Measurements from ENCODE around the gene UBE2G2.

The UBE2G2 gene

DNA sequence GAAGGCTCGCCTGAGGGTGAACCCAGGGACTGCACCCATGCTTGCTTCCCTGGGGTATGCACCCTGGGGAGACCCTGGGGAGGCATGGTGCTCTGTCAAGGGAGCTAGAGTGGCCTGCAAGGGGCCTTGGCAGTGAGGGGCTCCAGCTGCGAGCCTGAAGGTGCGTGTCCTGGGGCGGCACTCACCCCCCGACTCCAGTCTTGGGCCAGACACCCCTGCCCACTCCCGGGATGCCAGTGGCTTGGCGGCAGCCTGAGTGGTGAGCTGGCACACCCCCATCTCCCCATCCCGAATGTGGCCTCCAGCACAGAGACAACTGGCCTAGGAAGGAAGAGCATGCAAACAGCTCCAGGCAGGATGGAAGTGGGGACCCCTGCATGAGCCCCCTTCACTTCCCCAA is 13.6 kb upstream of the UBE2G2 start:
- no peak for DNase-seq

DNA sequence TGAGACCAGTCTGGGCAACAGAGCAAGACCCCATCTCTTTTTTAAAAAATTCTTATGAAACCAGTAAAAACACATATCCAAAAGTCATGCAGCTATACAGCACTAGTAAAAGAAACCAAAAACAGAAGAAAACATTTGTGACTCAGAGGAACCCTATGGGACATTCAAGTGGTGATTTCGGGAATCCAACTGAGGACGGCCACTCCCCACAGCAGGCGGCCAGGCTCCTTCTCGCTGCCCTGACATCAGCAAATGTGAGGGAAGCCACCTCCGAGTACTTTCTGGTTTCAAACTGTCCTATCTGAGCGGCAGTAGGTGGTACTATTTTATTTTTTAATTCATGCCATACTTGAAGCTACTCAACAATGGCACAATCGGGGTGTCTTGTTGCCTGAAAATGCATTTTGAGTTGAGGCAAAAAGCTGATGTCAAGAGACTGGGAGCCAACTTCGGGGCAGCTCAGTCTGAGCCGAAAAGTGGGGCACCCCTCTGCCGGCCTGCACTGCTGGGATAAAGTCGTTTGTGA is 12.9 kb upstream of the UBE2G2 start:
- no peak for DNase-seq

DNA sequence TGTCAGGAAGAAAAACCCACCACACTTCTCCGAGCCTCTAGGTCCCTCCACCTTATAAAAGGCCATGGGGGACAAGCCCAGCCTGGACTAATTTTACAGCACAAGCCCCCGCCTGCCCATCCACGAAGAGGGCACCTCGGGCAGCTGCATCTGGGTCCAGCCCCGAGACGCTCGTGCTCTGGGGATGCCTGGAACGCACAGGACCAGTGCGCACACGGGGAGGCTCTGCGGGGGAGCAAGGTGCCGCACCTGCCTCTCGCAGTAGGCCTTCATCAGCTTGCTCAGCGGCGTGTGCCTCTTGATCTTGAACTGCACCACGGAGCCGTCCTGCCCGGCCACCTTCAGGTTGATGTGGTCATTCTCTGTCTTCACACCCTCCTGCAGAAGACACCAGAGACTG is 12.1 kb upstream of the UBE2G2 start:
- DNase-seq = no peak

DNA sequence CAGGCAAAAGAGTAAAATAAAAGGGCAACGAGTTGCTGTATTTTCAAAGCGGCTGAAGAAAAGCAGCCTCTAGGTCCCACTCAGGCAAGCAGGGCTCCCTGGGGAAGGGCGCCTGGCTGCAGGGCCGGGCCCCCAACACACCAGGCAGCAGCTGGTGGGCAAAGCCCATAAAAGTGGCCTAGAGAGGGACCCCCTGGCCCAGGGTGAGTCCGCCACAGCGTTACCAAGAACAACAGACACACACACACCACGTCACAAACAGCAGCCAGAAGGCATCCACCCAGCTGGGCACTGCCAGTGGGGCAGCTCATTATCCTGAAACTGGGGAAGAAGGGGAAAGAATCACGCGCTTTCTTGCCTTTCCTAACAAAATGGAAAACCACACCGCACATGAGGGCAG is 11.5 kb upstream of the UBE2G2 start:
- no peak for DNase-seq

DNA sequence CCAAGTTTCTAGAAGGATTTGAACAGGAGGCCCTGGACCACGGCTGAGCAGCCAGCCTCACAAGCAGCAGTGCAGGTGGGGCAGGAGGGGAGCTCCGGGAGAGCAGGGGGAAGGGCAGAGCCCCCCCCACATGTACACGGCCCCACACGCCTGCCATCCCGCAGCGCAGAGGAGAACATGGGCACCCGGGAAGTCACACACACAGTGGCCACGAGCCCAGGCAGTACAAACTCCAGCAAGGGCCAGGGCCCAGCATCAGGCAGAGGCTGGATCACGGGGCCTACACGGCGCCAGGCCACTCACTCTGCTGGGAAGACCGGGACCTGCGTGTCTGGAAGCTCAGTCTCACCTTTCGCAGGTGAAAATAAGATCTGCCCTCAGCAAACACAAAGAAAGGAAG is 11.0 kb upstream of the UBE2G2 start:
- DNase-seq = no peak

DNA sequence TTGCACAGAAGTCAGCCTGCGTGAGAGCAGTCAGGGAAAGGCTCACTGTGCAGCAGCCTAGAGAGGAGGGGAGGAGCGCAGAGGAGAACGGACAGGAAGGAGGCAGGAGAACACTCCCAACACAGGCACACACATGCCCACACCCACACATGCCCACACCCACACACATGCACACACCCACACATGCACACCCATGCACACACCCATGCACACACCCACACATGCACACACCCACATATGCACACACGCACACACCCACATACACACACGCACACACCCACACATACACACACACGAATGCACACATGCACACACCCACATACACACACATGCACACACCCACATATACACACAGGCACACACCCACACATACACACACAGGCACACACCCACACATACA is 9.2 kb upstream of the UBE2G2 start:
- no peak for DNase-seq

DNA sequence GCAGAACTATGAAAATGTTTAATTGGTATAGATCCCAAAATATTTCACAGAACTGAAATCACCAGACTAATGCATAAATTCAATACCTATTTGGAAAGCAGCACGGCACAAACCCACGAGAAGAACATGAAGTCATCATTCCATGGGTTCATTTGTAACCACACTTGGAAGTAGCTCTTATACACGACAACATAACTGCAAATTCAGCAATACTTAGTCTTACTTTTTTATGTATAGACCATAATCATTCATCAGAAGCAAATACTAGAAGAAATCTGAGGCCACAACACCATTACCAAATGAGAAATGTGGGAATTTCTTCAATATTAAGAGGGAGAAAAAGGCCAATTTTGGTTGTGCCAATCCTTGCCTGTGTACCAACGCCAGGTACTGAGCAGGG is 4.2 kb upstream of the UBE2G2 start:
- DNase-seq = no peak

DNA sequence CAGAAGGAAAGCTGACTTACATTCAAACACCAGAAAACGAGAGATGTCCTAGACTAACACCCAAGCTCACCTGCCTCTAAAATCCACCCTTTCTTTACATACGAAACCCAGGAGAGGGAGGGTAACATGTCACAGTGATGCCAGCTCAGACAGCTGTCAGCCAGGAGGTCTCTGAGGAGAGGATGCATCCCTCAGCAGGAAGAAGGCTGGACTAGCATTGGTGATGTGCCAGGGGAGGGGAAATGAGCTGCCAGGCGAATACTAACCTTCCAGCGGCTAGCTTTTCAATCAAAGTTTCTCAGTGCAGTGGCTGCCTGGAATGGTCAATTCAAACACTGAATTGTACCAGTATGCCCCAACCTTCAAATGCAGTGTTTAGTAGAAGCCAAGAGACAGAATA is 3.6 kb upstream of the UBE2G2 start:
- no peak for DNase-seq

DNA sequence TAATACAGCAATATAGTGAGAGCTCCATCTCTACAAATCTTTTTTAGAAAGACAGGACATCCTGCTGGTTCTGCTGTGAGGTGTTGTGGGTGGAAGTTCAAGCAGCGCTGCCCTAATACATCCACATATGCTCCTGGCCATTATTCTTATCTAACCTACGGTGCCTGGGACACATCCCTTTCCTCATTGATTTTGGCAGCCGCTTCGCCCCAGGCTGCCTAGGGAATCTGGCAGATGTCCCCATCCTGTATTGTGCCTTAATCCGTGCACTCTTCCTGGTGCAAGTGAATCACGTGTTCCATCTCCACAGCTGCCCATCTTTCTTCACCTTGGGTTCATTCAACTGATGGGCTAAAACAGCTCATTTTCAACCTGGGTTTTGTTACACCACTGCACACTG is 3.1 kb upstream of the UBE2G2 start:
- no peak for DNase-seq

DNA sequence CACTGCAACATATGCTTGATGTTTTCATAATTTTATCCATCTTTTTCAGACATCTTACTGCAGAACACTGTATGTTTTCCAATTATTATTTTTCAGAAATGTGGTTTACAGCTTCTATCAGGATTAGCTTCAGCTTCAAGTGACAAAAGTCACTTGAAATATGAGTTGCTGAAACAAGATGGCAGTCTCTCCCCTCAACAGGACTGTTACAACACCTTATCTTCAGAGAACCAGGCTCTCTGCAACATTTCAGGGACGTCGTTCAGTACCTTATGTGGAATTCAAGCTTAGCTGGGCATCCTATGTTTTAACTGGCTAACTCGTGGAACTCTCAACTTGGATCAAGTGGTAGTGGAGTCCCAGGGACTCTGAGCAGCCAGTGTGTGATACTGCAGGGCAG is 2.0 kb upstream of the UBE2G2 start:
- no peak for DNase-seq

DNA sequence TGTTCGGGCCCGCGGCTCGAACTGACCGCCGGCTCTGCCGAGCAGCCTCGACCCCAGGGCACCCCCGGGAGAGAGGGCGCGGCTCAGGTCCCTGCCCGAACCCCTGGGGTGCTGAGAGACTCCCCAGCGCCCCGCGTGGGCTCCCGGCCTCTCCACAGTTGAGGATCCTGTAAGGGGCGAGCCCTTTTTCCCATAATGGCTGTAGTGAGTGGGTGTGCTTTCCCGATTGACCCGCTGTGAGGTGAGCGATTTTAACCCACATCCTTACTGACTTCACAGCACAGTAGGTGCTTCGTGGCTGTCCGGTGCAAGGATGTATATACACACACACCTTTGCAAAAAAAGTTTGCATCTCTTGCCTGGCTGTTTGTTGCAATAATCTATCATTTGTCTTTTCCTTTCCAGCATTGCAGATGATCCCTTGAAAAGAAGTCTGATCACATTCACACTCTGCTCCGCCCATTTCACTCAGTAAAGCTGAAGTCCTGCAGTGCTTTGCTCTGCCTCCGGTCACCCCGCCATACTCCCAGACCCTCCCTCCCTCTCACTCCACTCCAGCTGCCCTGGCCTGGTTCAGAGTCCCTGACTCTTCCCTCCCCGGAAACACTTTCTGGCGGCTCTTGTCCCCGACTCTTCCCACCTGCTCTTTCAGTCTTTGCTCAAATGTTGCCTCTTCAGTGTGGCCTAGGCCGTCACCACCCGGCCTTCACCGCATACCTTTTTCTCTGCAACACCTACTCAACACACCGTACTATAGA is 955 bp upstream of the UBE2G2 start:
- DNase-seq = peak in 2 of 4 experiments; percentile 12 to 36

DNA sequence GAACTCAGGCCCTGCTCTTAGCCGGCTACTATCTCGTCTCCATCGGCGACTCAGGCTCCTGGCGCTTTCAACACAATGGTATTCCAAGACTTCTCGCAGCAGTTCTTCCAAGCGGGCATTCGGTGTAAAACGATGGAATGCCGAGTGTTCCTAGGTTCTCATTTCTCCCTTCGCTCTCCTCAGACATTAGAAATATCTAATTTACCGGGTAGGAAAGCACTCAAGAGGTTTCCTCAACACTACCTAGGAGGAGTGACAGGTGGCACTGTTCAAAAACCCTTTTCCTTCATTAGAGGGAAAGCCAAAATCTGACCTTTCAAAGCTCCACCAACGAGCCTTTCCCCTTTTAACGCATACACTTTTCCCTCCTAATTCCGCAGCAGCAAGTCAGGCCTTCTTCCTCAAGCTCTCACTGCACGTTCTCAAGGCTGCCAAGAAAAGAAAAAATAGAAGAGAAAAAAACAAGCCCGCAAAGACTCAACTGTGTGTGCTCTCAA is 601 bp downstream of the UBE2G2 start:
- peak; percentile 11 to 34 (median 28) for DNase-seq

DNA sequence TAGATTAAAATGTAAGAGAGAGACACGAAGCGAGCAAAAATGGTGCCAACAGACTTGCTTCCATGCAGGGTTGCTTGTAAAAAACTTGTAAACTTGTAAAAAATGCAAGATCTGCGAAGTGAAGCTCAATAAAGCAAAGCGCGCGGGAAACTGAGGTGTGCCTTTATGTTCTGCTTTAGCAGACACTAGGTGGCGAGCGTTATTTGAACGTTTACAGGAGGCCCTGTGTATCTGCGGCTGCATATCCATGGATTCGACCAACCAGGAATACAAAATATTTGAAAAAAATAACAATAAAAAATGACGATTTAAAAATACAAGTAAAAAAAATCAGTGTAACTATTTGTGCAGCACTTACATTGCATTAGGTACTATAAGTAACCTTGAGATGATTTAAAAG is 1.5 kb downstream of the UBE2G2 start:
- peak in 1 of 4 experiments; percentile 27 for DNase-seq

DNA sequence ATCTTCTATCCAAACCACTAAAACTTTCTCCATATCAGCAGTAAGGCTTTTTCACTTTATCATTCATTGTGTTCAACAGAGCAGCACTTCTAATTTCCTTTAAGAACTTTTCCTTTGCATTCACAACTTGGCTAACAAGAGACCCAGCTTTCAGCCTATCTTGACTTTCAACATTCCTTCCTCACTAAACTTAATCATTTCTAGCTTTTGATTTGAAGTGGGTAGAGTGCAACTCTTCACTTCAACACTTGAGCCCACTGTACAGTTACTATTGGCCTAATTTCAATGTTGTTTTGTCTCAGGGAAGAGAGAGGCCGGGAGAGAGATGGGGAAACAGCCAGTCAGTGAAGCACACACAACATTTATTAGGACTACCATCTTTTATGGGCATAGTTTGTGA is 2.0 kb downstream of the UBE2G2 start:
- DNase-seq = no peak

DNA sequence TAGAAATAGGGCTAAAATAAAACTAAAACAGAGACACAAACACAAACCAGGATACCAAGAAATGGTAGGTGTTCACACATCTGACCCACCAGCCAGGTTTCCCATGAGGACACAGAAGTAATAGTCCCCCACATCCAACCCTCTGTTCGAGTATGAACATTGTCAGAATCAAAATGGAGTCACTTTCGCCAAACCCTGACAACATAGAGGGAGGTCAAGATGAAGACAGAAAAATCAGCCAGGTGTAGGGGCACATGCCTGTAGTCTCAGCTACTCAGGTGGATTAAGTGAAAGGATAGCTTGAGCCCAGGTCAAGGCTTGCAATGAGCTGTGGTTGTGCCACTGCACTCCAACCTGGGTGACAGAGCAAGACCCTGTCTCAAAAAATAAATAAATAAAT is 3.8 kb downstream of the UBE2G2 start:
- DNase-seq = no peak

DNA sequence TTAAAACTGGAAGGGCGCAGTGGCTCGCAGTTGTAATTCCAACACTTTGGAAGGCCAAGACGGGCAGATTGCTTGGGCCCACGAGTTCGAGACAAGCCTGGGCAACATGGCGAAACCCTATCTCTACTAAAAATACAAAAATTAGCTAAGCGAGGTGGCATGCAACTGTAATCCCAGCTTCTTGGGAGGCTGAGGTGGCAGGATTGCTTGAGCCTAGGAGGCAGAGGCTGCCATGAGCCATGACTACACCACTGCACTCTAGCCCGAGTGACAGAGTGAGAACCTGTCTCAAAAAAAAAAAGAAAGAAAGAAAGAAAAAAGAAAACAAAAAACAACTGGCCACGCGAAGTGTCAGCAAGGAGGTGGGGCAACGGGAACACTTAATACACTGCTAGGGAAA is 6.3 kb downstream of the UBE2G2 start:
- DNase-seq = no peak

DNA sequence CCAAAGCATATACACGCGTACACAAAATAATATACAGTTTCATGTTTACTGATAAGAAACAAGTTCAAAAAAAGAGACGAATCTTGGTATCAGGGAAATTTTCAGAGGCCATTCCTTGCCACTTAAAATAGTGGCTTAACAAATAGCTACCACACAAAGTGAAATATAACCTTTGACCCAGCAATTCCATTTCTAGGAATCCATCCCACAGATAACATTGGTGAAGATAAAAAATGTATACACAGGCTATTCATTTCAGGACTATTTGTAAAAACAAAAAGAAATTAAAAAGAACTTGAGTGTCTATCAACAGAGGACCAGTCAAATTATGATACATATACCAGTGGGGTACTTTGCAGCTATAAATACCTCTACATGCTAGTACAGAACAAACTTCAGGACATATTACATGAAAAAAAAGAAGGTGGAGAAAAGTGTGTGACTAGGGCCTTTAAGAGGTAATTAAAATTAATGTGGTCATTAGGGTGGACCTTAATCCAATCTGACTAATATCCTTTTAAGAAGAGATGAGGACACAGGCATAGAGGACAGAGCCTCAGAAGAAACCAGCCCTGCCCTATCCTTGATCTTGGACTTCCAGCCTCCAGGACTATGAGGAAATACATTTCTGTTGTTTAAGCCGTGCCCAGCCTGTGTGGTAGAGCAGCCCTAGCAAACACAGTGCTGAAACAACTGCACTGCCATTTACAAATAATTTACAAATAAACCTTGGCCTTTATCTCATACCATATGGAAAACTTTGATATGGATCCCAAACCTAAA is 7.8 kb downstream of the UBE2G2 start:
- DNase-seq = no peak

DNA sequence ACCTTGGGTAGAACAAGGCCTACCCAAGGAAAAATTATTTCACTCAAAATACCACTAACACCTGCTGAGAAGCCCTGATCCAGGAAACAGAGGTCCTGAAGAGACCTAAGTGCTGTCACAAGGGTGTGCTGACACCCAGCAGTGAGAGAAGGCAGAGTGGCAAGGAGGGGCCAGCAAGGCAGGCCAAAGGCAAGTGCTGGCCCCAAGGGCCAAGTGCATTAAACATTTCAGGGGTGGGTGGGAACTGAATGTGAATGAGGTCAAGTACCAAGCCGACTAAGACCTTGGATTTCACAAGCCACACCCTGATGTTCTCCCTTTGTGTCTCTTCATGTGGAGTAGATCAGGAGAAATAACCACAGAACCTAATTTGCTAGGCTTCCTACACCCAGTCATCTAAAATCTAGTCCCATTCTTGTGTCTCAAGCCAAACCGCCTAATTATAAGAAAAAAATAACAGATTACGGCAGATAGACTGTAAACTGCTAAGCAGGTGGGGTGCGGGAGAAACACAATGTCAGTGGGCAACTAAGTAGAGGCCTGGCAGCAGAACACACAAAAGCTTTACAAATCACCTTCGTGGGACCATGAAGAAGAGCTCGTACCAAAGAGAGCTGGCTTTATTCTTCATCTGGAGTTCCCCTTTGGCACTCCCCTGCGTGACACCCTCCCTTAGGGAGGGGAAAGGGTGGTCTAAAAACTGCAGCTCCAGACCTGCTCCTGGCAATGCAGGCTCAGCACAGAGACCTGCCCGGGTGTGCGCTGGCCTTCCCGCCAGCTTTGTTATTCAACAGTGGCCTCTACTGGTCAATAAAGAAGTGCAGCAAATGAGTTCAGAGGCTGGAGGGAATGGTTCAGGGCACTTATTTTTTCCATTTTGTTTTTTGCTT is 8.7 kb downstream of the UBE2G2 start:
- peak; percentile 49 to 78 (median 66) for DNase-seq

DNA sequence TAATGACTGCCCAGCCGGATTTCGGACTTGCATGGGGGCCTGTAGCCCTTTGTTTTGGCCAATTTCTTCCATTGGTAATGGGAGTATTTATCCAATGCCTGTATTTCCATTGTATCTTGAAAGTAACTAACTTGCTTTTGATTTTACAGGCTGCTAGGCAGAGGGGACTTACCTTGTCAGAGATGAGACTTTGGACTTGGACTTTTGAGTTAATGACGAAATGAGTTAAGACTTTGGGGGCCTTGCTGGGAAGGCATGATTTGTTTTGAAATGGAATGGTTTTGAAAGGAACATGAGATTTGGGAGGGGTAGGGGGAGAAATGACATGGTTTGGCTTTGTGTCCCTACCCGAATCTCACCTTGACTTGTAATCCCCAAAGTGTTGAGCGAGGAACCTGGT is 9.6 kb downstream of the UBE2G2 start:
- DNase-seq = no peak

DNA sequence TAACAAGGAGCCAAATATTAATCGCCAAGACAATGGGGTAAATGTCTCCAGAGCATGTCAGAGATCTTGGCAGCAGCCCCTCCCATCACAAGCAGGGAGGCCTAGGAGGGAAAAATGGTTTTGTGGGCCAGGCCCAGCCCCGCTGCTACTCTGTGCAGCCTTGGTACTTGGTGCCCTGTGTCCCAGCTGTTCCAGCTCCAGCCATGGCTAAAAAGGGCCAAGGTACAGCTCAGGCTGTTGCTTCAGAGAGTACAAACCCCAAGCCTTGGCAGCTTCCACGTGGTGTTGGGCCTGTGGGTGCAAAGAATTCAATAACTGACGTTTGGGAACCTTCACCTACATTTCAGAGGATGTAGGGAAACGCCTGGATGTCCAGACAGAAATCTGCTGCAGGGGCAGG is 10.4 kb downstream of the UBE2G2 start:
- DNase-seq = no peak

DNA sequence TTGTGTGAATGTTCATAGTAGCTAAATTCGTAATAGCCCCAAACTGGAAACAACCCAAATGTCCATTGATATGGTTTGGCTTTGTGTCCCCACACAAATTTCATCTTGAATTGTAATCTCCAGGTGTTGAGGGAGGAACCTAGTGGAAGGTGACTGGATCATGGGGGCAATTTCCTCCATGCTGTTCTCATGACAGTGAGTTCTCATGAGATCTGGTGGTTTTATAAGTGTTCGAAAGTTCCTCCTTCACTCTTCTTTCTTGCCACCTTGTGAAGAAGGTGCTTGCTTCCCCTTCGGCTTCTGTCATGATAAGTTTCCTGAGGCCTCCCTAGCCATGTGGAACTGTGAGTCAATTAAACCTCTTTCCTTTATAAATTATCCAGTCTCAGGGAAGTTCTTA is 11.3 kb downstream of the UBE2G2 start:
- no peak for DNase-seq

DNA sequence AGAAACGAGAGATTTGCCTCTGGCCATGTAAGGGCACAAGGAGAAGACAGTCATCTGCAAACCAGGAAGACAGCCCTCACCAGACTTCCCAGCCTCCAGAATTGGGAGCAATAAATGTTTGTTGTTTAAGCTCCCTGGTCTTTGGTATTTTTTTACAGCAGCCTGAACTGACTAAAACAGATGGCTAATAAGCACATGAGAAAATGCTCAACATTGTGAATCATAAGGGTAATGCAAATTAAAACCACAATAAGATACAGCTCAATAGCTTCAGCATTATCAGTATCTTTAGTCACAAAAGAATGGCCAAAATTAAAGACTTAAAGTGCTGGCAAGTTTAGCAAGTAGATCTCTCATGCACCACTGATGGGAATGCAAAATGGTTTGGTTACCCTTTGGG is 11.7 kb downstream of the UBE2G2 start:
- peak in 2 of 4 experiments; percentile 4 to 29 for DNase-seq
